Activated naive CD4-positive, alpha-beta T cell treated with anti-CD3 and anti-CD28 coated beads, Interleukin-2, amount 50 U/mL, for 16 hours (primary cell): ENCODE data around the gene NUP50.

ENCODE experiments used
- DNase-seq: peaks from one replicate; pipeline ENCODE4 v3.0.0-alpha.2; 2020

Gene NUP50

GRCh38 chr22:45211435-45211834 lies 47.7 kb downstream of the NUP50 start:
- DNase-seq, result no peak

GRCh38 chr22:45211848-45212247 lies 48.1 kb downstream of the NUP50 start:
- no peak for DNase-seq

- DNase-seq, result no peak
These were observed 48.6 kb downstream of the NUP50 start for GRCh38 chr22:45212306-45212709.

GRCh38 chr22:45212992-45213751 lies 49.4 kb downstream of the NUP50 start:
- DNase-seq, result no peak

- no peak for DNase-seq
These were observed 52.6 kb downstream of the NUP50 start for GRCh38 chr22:45216133-45217003.

- no peak for DNase-seq
These were observed 53.6 kb downstream of the NUP50 start for GRCh38 chr22:45217345-45217744.

- no peak for DNase-seq
These were observed 54.1 kb downstream of the NUP50 start for GRCh38 chr22:45217806-45218205.

GRCh38 chr22:45218976-45219375 lies 55.3 kb downstream of the NUP50 start:
- DNase-seq, result peak; percentile 41

- DNase-seq, result no peak
These were observed 57.5 kb downstream of the NUP50 start for GRCh38 chr22:45221201-45221600.

- no peak for DNase-seq
These were observed 59.8 kb downstream of the NUP50 start for GRCh38 chr22:45223304-45224117.

GRCh38 chr22:45224331-45224730 lies 60.6 kb downstream of the NUP50 start:
- no peak for DNase-seq

- no peak for DNase-seq
These were observed 61.4 kb downstream of the NUP50 start for GRCh38 chr22:45224988-45225731.

GRCh38 chr22:45225732-45226502 lies 62.2 kb downstream of the NUP50 start:
- DNase-seq, result no peak

- DNase-seq, result no peak
These were observed 62.9 kb downstream of the NUP50 start for GRCh38 chr22:45226503-45227186.

GRCh38 chr22:45227645-45228400 lies 64.1 kb downstream of the NUP50 start:
- DNase-seq, result no peak

GRCh38 chr22:45228401-45228754 lies 64.7 kb downstream of the NUP50 start:
- no peak for DNase-seq

GRCh38 chr22:45229181-45229580 lies 65.5 kb downstream of the NUP50 start:
- no peak for DNase-seq

- DNase-seq, result no peak
These were observed 66.4 kb downstream of the NUP50 start for GRCh38 chr22:45230026-45230721.

- no peak for DNase-seq
These were observed 67.6 kb downstream of the NUP50 start for GRCh38 chr22:45231293-45231692.

GRCh38 chr22:45233386-45233785 lies 69.7 kb downstream of the NUP50 start:
- DNase-seq, result no peak
